Adrenal gland (tissue), 5 donors: Measurements from ENCODE around the gene CIB1.

Experiments used
- CTCF ChIP-seq, 6 experiments: fragments of 450-650 bp in 4 of 6; fragments of 200-600 bp in 2 of 6; sonication (generic) in 1 of 6; IDR thresholded peaks; 1 replicate in 5 of 6; 2 replicates in 1 of 6; pipeline versions ENCODE4 v1.5.1 to v1.8.0; 2016 to 2021; ENCODE audit warnings: antibody characterized with exemption in 6 of 6, mild to moderate bottlenecking in 2 of 6, moderate library complexity in 1 of 6
- POLR2A ChIP-seq, 2 donors: fragments of 450-650 bp; IDR thresholded peaks; one replicate each; pipeline ENCODE4 v1.6.1; 2017; ENCODE audit warnings: antibody characterized with exemption in 2 of 2, mild to moderate bottlenecking in 2 of 2, moderate library complexity in 1 of 2
- donor health status: DM: no; HTN: no; CAD: no.

- TF ChIP-seq CTCF (IDR thresholded peaks at IDR 0.05) = no peak
- TF ChIP-seq POLR2A (IDR thresholded peaks at IDR 0.05) = no peak
Observed at GRCh38 chr15:90205886-90206285, 27.9 kb downstream of the CIB1 start.
